Smooth muscle cell (in vitro differentiated cells): Measurements from ENCODE around the gene PCNT. TPM values are rescaled to one million over a fixed set of nuclear protein-coding genes. Genes with fewer than 3 reads are reported as not detected.

Experiments
- DNase-seq: peaks from one replicate; lab custom pipeline; 2025; ENCODE audit not compliant: unreplicated experiment; lab: John Stamatoyannopoulos, UW
- H2AFZ ChIP-seq: fragments of 200-600 bp; sonication (generic); 2 replicates; pipeline ENCODE4 v1.6.0; 2016; ENCODE audit warnings: antibody characterized with exemption, low read depth, mild to moderate bottlenecking
- H3F3A ChIP-seq: fragments of 200-600 bp; sonication (generic); 2 replicates; pipeline ENCODE4 v1.6.0; 2017; ENCODE audit warnings: antibody characterized with exemption, low read depth
- H3K27ac ChIP-seq: fragments of 200-600 bp; sonication (generic); 2 replicates; pipeline ENCODE4 v1.5.1; 2016; ENCODE audit warnings: low read depth, mild to moderate bottlenecking
- H3K27me3 ChIP-seq: fragments of 200-600 bp; sonication (generic); 2 replicates; pipeline ENCODE4 v1.6.1; 2016; ENCODE audit warnings: low read depth, mild to moderate bottlenecking
- H3K36me3 ChIP-seq: fragments of 200-600 bp; sonication (generic); 2 replicates; pipeline ENCODE4 v1.5.1; 2016; ENCODE audit warnings: low read depth
- H3K4me1 ChIP-seq: fragments of 200-600 bp; sonication (generic); 2 replicates; pipeline ENCODE4 v1.5.1; 2016; ENCODE audit warnings: low read depth
- H3K4me2 ChIP-seq: fragments of 200-600 bp; sonication (generic); 2 replicates; pipeline ENCODE4 v1.6.0; 2016; ENCODE audit warnings: mild to moderate bottlenecking
- H3K4me3 ChIP-seq: fragments of 200-600 bp; sonication (generic); 2 replicates; pipeline ENCODE4 v1.5.1; 2016; ENCODE audit warnings: mild to moderate bottlenecking
- H3K79me2 ChIP-seq: fragments of 200-600 bp; sonication (generic); 2 replicates; pipeline ENCODE4 v1.6.0; 2016; ENCODE audit warnings: low read depth, mild to moderate bottlenecking
- H3K9ac ChIP-seq: fragments of 200-600 bp; sonication (generic); 2 replicates; pipeline ENCODE4 v1.6.0; 2016; ENCODE audit warnings: low read depth
- H3K9me3 ChIP-seq: fragments of 200-600 bp; sonication (generic); replicated peaks from 2 replicates; pipeline ENCODE4 v1.5.1; 2016; ENCODE audit warnings: low read depth
- H4K20me1 ChIP-seq: fragments of 200-600 bp; sonication (generic); 2 replicates; pipeline ENCODE4 v1.6.0; 2016; ENCODE audit warnings: low read depth
- CTCF ChIP-seq: fragments of 200-600 bp; sonication (generic); IDR thresholded peaks from 2 replicates; pipeline ENCODE4 v1.5.1; 2017; ENCODE audit warnings: borderline replicate concordance, mild to moderate bottlenecking, antibody characterized with exemption; ENCODE audit not compliant: insufficient read depth, poor library complexity, severe bottlenecking
- WGBS: methylation state at CpG from one replicate; pipeline ENCODE4 v1.1.7; 2016; ENCODE audit warnings: low lambda C conversion rate; 5-methylcytosine and 5-hydroxymethylcytosine counted together
- polyA plus RNA-seq: library from polyadenylated mRNA; unstranded; fragments of >200 nt; fragmentation: Nextera tagmentation; extraction: Ambion mirVana; gene quantifications from 2 replicates; pipeline ENCODE4 v1.2.1, GENCODE V29; 2016
- total RNA-seq: library from RNA; depleted of rRNA; stranded (reverse); fragments of >200 nt; gene quantifications from 2 replicates; pipeline ENCODE4 v1.2.3, GENCODE V29; 2014

Gene PCNT
- total and polyA plus RNA-seq, 2 experiments from 2014 or later = 9.3 to 10.8 TPM

- no peaks in the 10 kb centered on the region for H3K79me2 ChIP-seq
- H2AFZ ChIP-seq = no peak overlapping the region
- no peaks in the 10 kb centered on the region for H3K4me1 ChIP-seq
- H3K9me3 ChIP-seq = no peaks in the 10 kb centered on the region
- H3K36me3 ChIP-seq = no peaks in the 10 kb centered on the region
- WGBS = 94% methylated on average over 17 of the region's 17 CpGs
- DNase-seq = no peak
- no peak overlapping the region for H3K4me2 ChIP-seq
- H3K27ac ChIP-seq = no peak overlapping the region
- TF ChIP-seq CTCF = no peak
- H3F3A ChIP-seq = no peaks in the 10 kb centered on the region
- no peaks in the 10 kb centered on the region for H3K27me3 ChIP-seq
- no peak overlapping the region for H3K4me3 ChIP-seq
- H3K9ac ChIP-seq = no peak overlapping the region
- H4K20me1 ChIP-seq = no peaks in the 10 kb centered on the region
Observed at GRCh38 chr21:46411236-46411635, 87.3 kb downstream of the PCNT start.

- H3K27ac ChIP-seq = no peak overlapping the region
- no peak overlapping the region for H2AFZ ChIP-seq
- no peak overlapping the region for H3K9ac ChIP-seq
- no peaks in the 10 kb centered on the region for H3K36me3 ChIP-seq
- H3K9me3 ChIP-seq = no peaks in the 10 kb centered on the region
- H3K4me1 ChIP-seq = no peaks in the 10 kb centered on the region
- no peaks in the 10 kb centered on the region for H4K20me1 ChIP-seq
- no peak overlapping the region for H3K4me2 ChIP-seq
- no peaks in the 10 kb centered on the region for H3F3A ChIP-seq
- no peak overlapping the region for H3K4me3 ChIP-seq
- no peaks in the 10 kb centered on the region for H3K27me3 ChIP-seq
- TF ChIP-seq CTCF = no peak
- no peaks in the 10 kb centered on the region for H3K79me2 ChIP-seq
- no peak for DNase-seq
- 96% methylated on average over 29 of the region's 31 CpGs for WGBS
Observed at GRCh38 chr21:46411691-46412090, 87.7 kb downstream of the PCNT start.

GRCh38 chr21:46412521-46413364 is 88.8 kb downstream of the PCNT start:
- Histone ChIP-seq H3K4me3 (no peak overlapping the region), H3K79me2 (no peaks in the 10 kb centered on the region), H3K4me2 (no peak overlapping the region), H3K27ac (no peak overlapping the region), H3K9ac (no peak overlapping the region), H3K27me3 (no peaks in the 10 kb centered on the region), H4K20me1 (no peaks in the 10 kb centered on the region), H2AFZ (no peak overlapping the region), H3K4me1 (no peaks in the 10 kb centered on the region), H3F3A (no peaks in the 10 kb centered on the region), H3K36me3 (no peaks in the 10 kb centered on the region), H3K9me3 (no peaks in the 10 kb centered on the region)
- DNase-seq = no peak
- WGBS = 91% methylated on average over 39 of the region's 39 CpGs
- TF ChIP-seq CTCF = no peak

- Histone ChIP-seq H3K4me3 (no peak overlapping the region), H2AFZ (no peak overlapping the region), H3K4me1 (no peaks in the 10 kb centered on the region), H3K27me3 (no peaks in the 10 kb centered on the region), H3K9ac (no peak overlapping the region), H3K79me2 (no peaks in the 10 kb centered on the region), H3K27ac (no peak overlapping the region), H3K4me2 (no peak overlapping the region), H3K9me3 (no peaks in the 10 kb centered on the region), H3F3A (no peaks in the 10 kb centered on the region), H3K36me3 (no peaks in the 10 kb centered on the region), H4K20me1 (no peaks in the 10 kb centered on the region)
- no peak for TF ChIP-seq CTCF
- WGBS = 92% methylated on average over 9 of the region's 9 CpGs
- no peak for DNase-seq
Observed at GRCh38 chr21:46413365-46413696, 89.4 kb downstream of the PCNT start.
